Suppressor macrophage treated with lipopolysaccharide for 1 hour (primary cell): ENCODE measurements around the gene FOXO3.
A peak's percentile ranks its signal among the peaks of the same experiment; 100 is the strongest.

Experiments
- DNase-seq, 3 donors: peaks; one replicate each; pipeline ENCODE4 v3.0.0-alpha.2; 2020 to 2022

The FOXO3 gene

DNA sequence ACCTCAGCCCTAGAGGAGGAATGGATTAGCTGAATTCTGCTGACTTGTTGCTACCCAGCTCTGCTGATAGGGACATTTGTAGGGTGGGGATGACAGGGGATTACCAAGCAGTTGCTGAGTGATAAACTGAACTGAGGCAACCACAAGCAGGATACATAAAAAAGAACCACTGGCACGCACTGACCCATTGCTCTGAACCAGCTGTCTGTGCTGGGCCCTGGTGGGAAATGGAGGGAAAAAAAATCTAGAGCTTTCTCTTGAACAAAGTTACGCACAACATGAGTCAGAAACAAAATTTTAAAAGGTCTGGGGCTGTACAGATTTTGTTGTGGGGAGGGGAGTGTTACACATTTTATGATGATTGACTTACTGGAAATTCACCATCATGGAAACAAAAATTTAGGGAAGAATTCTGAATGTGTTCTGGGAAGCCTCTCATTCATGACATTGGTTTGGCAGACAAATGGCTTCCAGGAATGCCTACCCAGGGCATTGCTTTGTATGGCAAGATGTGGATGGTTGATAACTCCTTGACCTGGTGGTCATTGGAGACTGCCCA is 37.7 kb downstream of the FOXO3 start:
- DNase-seq: peak; percentile 89 to 96 (median 91)

DNA sequence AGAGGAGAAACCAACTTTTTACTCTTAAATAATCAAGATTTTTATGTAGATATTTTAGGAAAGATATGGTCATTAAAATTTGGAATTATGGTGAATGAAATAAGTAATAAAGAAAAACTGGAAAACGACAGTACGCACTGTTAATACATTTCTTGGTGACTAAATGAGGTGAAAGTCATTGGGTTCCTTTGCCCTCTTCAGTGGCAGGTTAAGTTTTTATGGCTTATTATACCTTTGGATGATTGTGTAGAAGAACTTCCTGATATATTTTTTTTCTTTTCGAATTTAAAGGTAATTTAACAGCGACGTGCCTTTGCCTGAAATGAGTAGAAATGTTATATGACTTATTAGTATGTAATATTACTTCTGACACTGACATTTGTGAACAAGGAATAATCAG is 43.4 kb downstream of the FOXO3 start:
- DNase-seq: no peak

DNA sequence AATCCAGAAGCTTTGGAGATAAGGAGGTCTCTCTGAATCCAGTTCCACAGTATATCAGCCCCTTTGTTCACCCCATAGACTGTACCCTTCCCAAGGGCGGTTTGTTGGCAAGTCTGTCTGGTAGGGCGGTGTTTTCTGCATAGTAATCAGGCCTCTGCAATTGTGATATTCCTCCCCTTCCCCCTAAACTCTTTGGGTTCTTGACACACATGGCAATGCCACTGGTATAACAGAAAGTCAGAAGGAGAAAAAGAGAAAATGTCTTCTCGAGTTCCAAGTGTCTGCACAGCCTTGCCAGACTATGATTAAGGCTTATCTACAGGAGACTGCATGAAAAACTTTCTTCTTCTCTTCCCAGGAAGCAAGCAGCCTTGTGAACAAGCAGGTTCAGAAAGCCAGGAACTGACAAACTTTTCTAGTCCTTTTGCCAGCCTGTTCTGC is 45.6 kb downstream of the FOXO3 start:
- DNase-seq: no peak

- DNase-seq: no peak
These were observed 47.9 kb downstream of the FOXO3 start for GRCh38 chr6:108608453-108609275.

- DNase-seq: no peak
These were observed 48.6 kb downstream of the FOXO3 start for GRCh38 chr6:108609276-108609769.

GRCh38 chr6:108610270-108610839 is 49.6 kb downstream of the FOXO3 start:
- no peak for DNase-seq

- no peak for DNase-seq
These were observed 50.4 kb downstream of the FOXO3 start for GRCh38 chr6:108610957-108611586.

- DNase-seq: no peak
These were observed 52.1 kb downstream of the FOXO3 start for GRCh38 chr6:108612852-108613251.

GRCh38 chr6:108616544-108616943 is 55.8 kb downstream of the FOXO3 start:
- DNase-seq: peak; percentile 38 to 60 (median 59)

GRCh38 chr6:108616973-108617372 is 56.3 kb downstream of the FOXO3 start:
- DNase-seq: peak; percentile 21 to 55 (median 46)

- DNase-seq: no peak
These were observed 58.0 kb downstream of the FOXO3 start for GRCh38 chr6:108618623-108619152.

DNA sequence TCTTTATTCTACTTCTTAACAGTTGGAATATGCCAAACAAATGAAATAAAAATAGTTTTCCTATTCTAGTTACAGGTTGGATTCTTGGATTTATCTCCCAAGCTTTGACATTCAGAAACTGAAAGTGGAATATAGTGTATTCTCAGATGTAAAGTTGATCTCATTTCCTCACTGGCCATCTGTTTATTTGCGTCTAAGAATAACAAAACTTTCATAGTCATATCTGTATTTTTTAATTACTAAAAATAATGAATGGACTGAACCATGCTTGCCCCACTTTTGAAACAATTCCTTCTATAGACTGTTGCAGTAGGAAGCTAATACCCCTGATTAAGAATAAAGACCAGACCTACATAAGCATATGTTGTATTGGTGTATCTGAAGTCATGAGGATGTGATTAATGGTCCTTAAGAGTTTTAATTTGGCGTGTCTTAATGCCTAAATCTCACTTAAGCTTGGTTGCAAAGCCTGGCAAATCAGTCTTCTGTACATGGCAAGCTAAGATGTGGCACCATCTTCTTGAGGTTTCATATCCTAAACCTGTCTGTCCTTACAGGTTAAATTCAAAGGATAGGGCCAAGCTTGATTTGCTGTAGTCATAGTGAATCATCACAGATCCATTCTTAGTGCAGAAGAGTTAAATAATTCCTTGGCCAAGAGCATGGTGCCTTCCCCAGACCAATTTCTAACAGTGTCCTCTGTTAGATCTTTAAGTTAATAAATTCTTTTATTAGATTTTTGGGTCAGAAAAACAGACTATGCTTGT is 58.9 kb downstream of the FOXO3 start:
- peak in 1 of 3 donors; percentile 50 for DNase-seq

DNA sequence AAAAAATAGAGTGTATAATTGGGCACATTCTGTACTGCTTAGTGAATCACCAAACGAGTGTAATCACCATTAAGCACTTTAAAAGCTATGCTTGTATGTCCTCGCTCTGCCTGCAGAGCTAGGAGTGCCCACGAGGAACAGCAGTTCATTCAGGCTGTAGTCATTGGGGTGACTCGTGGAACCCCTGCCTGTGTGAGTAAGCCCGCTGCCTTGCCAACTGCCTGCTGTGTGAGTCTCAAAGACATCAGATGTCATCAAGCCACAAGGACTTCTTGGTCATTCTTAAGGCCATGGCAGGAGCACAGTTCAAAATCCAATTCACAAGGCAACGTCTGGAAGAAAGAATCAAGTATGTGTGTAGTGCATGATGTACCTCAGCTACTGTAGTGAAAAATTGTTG is 60.4 kb downstream of the FOXO3 start:
- peak; percentile 87 to 94 (median 89) for DNase-seq

DNA sequence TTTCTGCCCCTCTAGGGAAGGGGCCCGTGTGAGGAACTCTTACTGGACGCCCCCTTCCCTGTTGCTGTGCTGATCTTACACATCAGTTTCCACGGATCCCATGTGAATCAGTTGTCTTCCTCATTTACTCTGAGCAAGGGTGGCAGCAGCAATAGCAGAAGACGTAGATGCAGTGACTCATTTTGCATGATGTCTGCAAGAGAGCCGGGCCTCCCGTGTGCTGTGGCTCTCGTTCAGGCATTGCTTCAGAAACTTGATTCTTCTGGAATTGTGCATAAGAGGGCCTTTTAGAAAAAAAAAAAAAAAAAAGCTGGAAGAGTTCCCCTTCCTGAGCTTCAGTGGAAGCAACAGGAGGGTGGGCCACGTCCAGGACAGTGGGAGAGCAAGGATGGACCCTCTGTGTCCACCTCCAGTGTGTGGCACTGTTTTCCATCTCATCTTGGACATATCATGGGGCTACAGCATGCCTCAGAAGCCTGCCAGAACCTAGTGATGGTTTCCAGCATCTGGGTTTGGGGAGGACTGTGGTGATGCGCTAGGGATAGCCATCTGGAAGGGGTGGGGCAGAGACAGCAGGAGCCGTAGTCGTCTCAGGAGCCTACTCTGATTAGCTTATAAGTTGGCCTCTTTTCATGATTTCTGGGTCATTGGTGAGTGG is 62.1 kb downstream of the FOXO3 start:
- peak; percentile 90 to 97 (median 94) for DNase-seq

GRCh38 chr6:108623995-108624394 is 63.3 kb downstream of the FOXO3 start:
- DNase-seq: no peak

DNA sequence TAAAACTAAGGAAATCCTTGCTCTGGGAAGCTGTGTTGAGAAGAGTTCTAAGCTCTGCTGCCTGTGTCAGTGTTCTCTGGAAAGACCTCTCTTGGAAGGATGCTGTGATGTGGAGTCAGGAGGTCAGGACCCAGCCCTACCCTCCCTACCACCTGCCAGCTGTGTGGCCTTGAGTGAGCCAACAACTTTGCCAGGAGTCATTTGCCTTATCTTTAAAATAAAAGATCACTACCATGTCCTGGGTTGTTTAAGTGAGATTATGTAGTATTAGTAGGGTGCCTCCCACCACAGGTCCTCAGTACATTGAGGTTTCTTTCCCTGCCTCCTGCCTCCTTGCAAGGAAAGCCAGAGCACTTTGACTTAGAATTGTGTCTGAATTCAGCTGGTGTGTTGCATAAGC is 64.9 kb downstream of the FOXO3 start:
- DNase-seq: no peak

DNA sequence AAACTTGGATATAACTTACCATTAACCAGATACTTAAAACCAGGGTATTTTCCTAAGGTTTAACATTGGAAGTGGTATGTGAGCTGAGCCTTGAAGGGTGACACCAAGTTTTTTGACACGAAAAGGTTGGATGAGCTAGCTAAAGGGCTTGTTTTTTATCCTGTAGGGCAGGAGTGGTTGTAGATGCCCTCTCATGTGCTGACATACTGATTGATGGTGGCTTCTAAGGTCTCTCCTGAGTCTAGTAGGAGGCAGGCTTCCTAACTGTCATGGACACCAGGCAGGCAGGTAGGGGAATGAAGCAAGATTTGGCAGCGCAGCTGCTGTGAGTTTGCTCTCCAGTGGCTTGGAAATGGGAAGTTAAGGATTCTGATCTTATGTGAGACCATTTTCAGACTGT is 66.1 kb downstream of the FOXO3 start:
- DNase-seq: no peak

- DNase-seq: peak; percentile 50 to 83 (median 60)
These were observed 67.2 kb downstream of the FOXO3 start for GRCh38 chr6:108627692-108628550.

- DNase-seq: peak in 2 of 3 donors; percentile 40 to 46
These were observed 69.5 kb downstream of the FOXO3 start for GRCh38 chr6:108630050-108630714.

- no peak for DNase-seq
These were observed 71.7 kb downstream of the FOXO3 start for GRCh38 chr6:108632441-108632840.
